GM21515 (cell line): Measurements from ENCODE around the gene FBXL20.
"Not testable (repeated sequence)": the region's sequence is repeated elsewhere in the genome, so short reads cannot be mapped to it uniquely, and the experiment has no call there.

ENCODE experiments used
- ATAC-seq: cut with Tn5 transposase; IDR thresholded peaks from one replicate; pipeline ENCODE4 v1.9.1; 2021; ENCODE audit not compliant: unreplicated experiment

The FBXL20 gene

DNA sequence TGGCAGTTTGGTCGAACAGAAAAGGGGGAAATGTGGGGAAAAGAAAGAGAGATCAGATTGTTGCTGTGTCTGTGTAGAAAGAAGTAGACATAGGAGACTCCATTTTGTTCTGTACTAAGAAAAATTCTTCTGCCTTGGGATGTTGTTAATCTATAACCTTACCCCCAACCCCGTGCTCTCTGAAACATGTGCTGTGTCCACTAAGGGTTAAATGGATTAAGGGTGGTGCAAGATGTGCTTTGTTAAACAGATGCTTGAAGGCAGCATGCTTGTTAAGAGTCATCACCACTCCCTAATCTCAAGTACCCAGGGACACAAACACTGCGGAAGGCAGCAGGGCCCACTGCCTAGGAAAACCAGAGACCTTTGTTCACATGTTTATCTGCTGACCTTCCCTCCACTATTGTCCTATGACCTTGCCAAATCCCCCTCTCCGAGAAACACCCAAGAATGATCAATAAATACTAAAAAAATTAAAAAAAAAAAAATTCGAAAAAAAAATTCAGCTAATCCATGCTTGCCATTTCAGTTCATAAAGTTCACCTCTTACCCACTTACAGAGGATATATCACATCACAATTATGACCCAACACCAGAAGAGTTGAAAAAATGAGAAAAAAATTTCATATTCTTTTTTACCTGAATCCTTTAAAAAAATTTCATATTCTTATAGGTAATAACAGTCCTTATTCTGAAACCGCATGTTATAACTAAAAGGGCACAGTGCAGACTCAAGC is 67.2 kb downstream of the FBXL20 start:
- not testable (repeated sequence) for ATAC-seq

DNA sequence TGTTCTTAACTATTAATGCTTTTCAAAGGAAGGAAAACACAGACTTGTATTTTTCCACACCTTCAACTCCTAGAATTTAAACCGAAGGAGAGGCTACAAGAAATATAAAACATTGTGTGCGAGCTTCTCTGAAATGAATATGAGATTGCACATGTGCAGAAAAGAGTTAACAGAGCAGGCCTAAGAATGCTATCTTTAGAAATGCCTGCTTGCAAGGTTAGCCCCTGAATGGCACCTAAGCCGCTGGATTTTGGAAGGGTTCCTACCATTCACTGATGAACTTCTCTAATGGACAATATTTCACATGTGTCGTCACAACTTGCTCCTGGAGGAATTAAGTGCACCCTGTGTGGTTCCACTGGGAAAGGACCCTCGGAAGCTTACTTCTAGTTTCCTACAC is 69.3 kb downstream of the FBXL20 start:
- no peak for ATAC-seq

DNA sequence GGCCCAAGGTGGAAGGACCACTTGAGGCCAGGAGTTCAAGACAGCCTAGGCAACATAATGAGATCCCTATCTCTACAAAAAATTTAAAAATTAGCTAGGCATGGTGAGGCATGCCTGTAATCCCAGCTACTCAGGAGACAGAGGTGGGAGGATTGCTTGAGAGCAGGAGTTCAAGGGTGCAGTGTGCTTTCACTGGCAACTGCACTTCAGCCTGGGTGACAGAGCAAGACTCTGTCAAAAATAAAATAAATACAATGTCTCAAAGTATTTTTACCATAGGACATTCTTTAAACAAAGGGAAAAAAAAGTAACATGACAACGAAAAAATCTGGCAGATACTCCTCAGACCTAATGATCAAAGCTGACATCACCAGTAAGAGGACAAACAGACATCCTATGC is 72.6 kb downstream of the FBXL20 start:
- no peak for ATAC-seq

DNA sequence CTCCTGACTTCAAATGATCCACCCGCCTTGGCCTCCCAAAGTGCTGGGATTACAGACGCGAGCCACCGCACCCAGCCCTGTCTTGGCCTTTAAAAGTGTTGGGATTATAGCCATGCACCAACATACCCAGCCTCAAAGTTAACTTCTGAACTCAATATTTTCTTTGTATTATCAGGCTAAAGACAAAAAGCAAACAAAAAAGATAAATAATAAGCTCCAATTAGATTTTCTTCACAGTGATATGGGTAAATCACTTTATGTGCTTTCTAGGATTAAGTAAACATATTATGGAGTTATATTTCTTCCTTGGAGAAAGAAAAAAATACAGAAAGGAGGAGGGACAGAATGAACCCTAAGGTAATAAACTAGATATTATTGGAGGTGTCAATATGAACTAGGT is 74.3 kb downstream of the FBXL20 start:
- ATAC-seq, result no peak

DNA sequence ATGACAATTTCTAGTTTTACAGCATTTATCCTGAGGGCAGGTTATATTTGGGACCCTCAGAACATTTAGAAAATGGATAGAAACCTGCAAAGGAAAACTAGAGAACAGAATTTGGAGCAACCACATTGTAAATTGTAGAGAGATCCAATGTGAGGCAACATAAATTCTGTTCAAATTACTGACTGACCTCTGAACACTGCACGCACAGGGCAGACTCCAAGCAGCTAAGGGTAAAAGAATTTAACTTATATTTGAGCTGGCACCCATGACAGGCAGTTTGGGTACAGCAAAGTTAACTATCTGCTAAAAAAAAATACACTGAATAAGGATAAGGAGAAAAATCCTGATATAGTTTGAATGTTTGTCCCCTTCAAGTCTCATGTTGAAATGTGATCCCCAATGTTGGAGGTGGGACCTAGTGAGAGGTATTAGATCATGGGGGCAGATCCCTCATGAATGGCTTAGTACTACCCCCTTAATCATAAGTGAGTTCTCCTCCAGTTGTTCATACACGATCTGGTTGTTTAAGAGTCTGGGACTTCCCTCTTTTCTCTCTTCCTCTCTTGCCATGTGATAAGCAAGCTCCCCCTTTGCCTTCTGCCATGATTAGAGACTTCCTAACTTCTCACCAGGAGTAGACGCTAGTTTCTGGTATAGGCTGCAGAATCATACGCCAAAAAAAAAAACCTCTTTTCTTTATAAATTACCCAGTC is 75.7 kb downstream of the FBXL20 start:
- no peak for ATAC-seq

DNA sequence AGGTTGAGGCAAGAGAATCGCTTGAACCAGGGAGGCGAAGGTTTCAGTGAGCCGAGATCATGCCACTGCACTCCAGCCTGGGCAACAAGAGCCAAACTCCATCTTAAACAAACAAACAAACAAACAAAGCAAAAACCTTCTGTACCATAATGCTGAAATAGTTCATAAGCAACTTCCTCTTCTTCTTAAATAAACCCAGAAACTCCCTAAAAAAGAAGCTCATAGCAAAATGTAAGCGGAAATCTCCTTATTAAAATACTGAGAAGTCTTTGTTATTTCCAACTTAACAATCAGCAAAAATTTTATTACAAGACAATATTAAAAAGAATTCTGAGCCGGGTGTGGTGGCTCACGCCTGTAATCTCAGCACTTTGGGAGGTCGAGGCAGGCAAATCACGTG is 82.8 kb downstream of the FBXL20 start:
- ATAC-seq, result no peak

DNA sequence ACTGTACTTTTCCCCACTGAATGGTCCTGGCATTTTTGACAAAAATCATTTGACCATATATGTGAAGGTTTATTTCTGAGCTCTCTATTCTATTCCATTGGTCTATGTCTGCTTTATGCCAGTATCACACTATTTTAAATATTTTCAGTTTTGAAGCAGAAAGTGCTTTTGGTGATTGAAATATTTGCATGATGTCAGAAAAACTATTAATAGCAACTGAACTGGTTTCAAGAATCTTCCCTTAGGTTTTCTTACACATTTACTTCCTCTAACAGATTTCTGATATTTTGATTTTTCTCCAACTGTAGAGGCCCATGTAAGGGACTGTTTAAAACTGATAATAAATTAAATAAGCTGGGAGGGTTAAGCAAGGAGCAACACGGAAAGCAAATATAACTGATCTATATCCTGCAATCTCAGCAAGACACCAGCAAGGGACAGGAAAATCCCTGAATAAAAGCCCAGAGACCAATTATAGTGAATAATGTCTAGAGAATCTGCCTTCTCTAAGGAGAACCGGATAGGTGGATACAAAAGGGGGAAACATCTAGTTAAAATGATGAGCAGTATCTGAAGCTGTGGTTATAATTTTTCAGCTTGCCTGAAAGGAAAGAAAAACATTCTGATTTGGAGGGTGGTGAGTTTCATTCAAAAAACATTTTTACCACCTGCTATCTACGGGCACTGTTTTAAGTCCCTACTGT is 94.8 kb downstream of the FBXL20 start:
- peak; percentile 49 for ATAC-seq

DNA sequence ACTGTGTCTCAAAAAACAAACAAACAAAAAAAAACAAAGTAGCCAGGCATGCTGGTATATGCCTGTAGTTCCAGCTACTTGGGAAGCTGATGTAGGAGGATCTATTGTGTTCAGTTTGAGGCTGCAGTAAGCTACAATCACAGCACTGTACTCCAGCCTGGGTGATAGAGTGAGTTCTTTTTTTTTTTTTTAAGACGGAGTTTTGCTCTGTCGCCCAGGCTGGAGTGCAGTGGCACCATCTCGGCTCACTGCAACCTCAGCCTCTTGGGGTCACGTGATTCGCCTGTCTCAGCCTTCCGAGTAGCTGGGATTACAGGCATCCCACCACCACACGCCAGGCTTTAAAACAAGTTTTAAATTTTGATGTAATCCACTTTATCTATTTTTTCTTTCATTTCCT is 95.4 kb downstream of the FBXL20 start:
- ATAC-seq, result no peak

DNA sequence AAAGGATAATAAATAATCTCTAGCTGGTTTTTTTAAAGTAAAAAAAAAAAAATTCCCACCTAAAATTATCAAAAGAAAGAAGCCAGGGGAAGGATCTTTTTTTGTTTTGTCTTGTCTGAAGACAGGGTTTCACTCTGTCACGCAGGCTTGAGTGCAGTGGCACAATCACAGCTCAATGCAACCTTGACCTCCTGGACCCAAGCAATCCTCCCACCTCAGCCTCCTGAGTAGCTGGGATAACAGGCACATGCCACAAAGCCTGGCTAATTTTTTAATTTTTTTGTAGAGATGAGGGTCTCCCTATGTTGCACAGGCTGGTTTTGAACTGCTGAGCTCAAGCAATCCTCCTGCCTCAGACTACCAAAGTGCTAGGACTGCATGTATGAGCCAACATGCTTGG is 97.2 kb downstream of the FBXL20 start:
- ATAC-seq, result no peak

DNA sequence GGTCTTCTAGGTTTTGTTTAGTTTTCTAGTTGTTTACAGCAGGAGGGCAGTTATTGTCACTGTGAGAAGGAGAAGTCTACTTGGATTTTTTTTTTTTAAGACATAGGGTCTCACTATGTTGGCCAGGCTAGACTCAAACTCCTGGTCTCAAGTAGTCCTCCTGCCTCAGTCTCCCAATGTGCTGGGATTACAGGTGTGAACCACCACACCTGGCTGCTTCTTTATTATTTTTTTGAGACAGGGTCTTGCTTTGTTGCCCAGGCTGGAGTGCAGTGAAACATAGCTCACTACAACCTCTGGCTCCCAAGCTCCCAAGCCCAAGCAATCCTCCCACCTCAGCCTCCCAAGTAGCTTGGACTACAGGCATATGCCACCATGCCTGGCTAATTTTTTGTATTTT is 107.4 kb downstream of the FBXL20 start:
- ATAC-seq, result no peak

DNA sequence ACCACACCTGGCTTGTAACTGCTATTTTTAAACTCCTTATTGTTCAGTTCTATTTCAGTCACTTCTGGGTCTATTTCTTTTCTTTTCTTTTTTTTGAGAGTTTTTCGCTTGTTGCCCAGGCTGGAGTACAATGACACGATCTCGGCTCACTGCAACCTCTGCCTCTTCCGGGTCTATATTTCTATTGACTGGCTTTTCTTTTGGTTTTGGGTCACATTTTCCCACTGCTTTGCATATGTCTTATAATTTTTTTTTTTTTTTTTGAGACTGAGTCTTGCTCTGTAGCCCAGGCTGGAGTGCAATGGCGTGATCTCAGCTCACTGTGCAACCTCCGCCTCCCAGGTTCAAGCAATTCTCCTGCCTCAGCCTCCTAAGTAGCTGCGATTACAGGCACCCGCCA is 108.9 kb downstream of the FBXL20 start:
- ATAC-seq, result not testable (repeated sequence)

DNA sequence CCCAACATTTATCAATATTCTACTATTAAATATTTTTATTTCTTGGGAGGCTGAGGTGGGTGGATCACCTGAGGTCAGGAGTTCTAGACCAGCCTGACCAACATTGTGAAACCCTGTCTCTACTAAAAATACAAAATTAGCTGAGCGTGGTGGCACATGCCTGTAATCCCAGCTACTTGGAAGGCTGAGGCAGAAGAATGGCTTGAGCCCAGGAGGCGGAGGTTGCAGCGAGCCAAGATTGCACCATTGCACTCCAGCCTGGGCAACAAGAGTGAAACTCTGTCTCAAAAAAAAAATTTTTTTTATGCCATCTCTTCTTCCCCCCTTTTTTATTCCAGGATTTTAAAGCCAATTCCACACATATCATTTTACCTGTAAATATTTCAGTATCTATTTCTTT is 114.9 kb downstream of the FBXL20 start:
- ATAC-seq, result not testable (repeated sequence)

DNA sequence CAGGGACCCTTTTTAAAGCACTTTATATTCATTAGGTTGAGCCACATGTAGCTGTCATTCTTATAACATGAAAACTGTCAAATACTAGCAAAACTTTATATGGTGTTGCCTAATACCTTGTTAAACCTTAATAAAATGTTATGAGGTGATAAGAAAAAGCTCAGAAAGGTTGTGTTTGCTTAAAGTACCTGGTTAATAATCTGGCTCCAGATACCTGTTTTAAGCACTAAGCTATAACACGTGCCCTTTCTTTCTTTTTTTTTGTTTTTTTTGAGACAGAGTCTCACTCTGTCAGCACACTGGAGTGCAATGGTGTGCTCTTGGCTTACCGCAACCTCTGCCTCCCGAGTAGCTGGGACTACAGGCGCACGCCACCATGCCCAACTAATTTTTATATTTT is 116.7 kb downstream of the FBXL20 start:
- ATAC-seq, result no peak

DNA sequence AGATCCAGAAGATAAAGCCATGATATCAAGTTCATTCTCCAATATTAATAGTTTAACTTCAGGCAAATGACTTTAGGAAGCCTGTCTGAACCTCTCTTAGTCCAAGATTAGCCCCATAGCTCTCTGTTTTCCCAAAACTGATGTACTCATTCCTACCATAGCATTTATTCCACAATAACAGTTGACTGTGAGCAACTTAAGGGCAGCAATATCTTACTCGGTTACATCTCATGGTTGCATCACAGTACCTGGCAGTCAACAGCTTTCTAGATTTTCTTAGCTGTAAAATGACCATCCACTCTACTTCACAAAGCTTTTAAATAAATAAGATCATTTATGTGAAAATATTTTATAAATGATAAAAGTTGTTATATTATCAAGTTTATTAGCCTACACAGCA is 117.5 kb downstream of the FBXL20 start:
- no peak for ATAC-seq

DNA sequence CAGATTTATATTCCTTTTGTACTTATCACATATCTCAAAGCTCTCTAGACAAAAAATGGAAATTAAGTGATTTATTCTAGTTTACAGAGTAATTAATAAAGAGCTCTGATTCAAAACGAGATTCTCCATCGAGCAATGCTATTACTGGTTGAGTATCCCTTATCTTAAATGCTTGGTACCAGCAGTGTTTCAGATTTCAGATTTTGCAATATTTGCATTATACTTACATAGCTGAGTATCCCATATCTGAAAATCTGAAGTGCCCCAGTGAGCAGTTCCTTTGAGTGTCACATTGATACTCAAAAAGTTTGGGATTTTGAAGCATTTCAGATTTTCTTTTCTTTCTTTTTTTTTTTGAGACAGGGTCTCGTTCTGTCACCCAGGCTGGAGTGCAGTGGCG is 118.3 kb downstream of the FBXL20 start:
- ATAC-seq, result no peak

DNA sequence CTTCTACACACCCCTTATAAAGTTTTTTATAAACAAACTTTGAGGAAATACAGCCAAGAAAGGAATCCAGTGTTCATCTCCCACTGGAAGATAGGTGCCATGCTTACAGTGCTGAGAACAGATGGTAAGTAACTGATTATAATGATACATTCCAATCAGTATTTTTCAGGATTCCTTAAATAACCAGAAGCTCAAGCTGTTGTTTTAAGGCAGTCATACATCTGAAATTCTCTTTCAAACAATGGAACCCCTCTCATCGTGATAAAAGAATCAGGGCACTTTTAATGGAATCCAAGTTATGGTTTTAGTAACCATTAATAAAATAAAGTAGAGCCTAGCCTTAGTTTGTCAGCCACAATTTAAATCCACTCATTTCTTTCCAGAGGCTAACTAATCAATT is 119.6 kb downstream of the FBXL20 start:
- no peak for ATAC-seq

DNA sequence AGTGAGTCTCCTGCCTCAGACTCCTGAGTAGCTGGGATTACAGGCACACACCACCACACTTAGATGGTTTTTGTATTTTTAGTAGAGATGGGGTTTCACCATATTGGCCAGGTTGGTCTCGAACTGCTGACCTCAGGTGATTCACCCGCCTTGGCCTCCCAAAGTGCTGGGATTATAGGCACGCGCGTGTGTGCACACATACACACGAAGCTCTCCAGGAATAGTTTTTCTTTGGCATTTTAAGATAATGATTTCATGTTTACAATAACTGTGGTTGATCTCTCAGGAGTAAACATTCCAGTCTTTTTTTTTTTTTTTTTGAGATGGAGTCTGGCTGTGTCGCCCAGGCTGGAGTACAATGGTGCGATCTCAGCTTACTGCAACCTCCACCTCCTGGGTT is 123.2 kb downstream of the FBXL20 start:
- ATAC-seq, result not testable (repeated sequence)

DNA sequence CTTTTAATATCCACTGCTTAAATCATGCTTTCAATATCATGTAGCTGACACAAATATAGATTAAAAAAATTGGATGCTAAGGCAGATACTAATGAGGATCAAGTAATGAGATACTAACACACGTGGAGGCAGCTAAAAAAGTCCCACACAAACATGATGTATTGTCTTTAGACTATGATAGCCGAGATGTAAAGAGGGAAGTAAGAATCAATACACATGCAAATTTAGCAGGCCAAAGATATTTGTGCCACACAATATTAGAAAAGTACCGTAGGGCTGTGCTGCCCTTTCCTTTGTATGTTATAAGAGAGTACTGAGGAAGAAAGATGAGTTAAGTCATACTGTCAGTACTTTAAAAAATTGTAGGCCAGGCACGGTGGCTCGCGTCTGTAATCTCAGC is 124.3 kb downstream of the FBXL20 start:
- no peak for ATAC-seq

DNA sequence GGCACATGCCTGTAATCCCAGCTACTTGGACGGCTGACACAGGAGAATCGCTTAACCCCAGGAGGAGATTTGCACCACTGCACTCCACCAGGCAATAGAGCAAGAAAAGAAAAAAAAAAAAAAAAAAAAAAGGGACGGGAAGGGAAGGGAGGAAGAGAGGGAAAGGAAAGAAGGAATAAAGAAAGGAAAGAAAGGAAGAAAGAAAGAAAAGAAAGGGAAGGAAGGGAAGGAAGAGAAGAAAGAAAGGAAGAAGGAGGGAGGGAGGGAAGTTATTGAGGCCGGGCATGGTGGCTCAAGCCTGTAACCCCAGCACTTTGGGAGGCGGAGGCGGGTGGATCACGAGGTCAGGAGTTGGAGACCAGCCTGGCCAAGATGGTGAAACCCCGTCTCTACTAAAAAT is 125.3 kb downstream of the FBXL20 start:
- no peak for ATAC-seq

DNA sequence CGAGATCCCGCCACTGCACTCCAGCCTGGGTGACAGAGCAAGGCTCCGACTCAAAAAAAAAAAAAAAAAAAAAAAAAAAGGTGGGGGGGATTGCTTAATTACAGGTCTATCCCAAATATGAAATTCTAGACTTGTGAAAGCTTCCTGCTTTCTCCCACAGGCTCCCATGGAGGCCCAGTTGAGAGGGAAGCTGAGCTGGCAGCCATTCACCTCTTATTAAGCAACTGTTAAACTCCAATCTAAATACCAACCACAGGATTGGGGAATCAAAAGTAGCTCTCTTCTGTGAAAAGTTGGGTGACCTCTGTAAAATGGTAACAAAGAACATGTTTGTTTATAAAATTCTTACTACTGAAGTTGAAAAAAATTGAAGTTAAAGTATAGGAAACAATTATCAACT is 129.9 kb downstream of the FBXL20 start:
- no peak for ATAC-seq

DNA sequence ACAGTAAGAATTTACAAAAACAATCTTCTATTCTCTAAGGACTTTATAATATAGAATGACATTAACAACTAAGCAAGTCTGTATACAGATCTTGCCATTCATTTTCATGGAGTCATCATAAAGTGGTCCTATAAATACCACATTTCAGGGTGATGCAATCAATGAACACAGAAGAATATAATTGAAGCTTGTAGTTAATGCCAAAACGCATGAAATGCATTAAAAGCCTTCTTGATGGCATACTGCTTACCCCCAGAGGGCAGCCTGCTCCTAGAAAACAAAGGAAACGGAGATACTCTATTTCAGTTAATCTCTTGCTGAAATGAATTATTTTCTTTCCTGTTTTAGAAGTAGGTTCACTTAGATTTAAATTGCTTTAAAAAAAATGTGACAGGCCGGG is 130.5 kb downstream of the FBXL20 start:
- ATAC-seq, result no peak

DNA sequence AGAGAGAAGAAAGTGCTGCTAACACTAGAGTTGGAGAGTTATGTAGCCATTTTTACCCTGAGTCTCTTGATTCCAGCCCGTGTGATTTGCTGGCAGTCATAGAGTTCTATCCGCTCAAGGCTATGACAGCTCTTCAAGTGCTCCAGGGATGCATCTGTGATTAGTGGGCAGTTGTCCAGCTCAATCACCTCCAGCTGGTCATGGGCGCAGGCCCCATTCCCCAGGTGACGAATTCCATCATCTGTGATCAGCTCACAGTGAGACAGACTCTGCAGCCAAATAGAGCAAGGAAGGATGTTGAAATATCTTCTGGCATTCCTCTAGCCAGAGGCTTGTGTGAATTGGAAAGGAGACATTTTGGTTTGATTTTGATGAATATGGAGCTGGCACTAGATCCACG is 137.3 kb downstream of the FBXL20 start:
- ATAC-seq, result no peak
